Activated naive CD8-positive, alpha-beta T cell treated with anti-CD3 and anti-CD28 coated beads, Interleukin-2, amount 50 U/mL, for 16 hours (primary cell): ENCODE measurements around the gene IL25.
"Not testable (repeated sequence)": the region's sequence is repeated elsewhere in the genome, so short reads cannot be mapped to it uniquely, and the experiment has no call there.

Source experiments
- DNase-seq: peaks from one replicate; pipeline ENCODE4 v3.0.0-alpha.2; 2020; ENCODE audit warnings: low read depth, low spot score

Gene IL25

GRCh38 chr14:23388996-23389395 is 16.4 kb downstream of the IL25 start:
- DNase-seq, result no peak

- DNase-seq, result no peak
Measured at GRCh38 chr14:23389396-23389795, 16.8 kb downstream of the IL25 start.

- not testable (repeated sequence) for DNase-seq
Measured at GRCh38 chr14:23389871-23390270, 17.3 kb downstream of the IL25 start.

- no peak for DNase-seq
Measured at GRCh38 chr14:23392613-23393012, 20.0 kb downstream of the IL25 start.

GRCh38 chr14:23396126-23396525 is 23.5 kb downstream of the IL25 start:
- DNase-seq, result no peak

- no peak for DNase-seq
Measured at GRCh38 chr14:23396781-23397407, 24.3 kb downstream of the IL25 start.

- no peak for DNase-seq
Measured at GRCh38 chr14:23398348-23398747, 25.7 kb downstream of the IL25 start.

GRCh38 chr14:23399136-23399535 is 26.5 kb downstream of the IL25 start:
- no peak for DNase-seq

- no peak for DNase-seq
Measured at GRCh38 chr14:23399591-23399990, 27.0 kb downstream of the IL25 start.

GRCh38 chr14:23400496-23401149 is 28.0 kb downstream of the IL25 start:
- not testable (repeated sequence) for DNase-seq

- no peak for DNase-seq
Measured at GRCh38 chr14:23401291-23401690, 28.7 kb downstream of the IL25 start.

GRCh38 chr14:23402296-23403138 is 29.9 kb downstream of the IL25 start:
- no peak for DNase-seq

GRCh38 chr14:23403139-23403438 is 30.5 kb downstream of the IL25 start:
- DNase-seq, result no peak

- no peak for DNase-seq
Measured at GRCh38 chr14:23403908-23404307, 31.3 kb downstream of the IL25 start.

GRCh38 chr14:23404331-23404900 is 31.8 kb downstream of the IL25 start:
- no peak for DNase-seq

- no peak for DNase-seq
Measured at GRCh38 chr14:23405096-23405495, 32.5 kb downstream of the IL25 start.

- DNase-seq, result no peak
Measured at GRCh38 chr14:23405516-23406025, 33.0 kb downstream of the IL25 start.

GRCh38 chr14:23406244-23406643 is 33.6 kb downstream of the IL25 start:
- no peak for DNase-seq

- no peak for DNase-seq
Measured at GRCh38 chr14:23406725-23407355, 34.2 kb downstream of the IL25 start.

GRCh38 chr14:23407516-23408306 is 35.1 kb downstream of the IL25 start, which contains the start of gene MYH6:
MYH6 (minus strand) TSS chr14:23408273; CDS start chr14:23407223, 1,050 bp downstream.
- DNase-seq, result no peak

GRCh38 chr14:23408307-23408630 is 35.7 kb downstream of the IL25 start:
- DNase-seq, result no peak
